Subcutaneous adipose tissue (tissue), 4 donors: ENCODE results near the gene ABHD16A. TPM values are rescaled to one million over a fixed set of nuclear protein-coding genes. Genes with fewer than 3 reads are reported as not detected.

Source experiments
- CTCF ChIP-seq: fragments of 450-650 bp; IDR thresholded peaks from one replicate; pipeline ENCODE4 v1.5.1; 2016; ENCODE audit warnings: low read depth, mild to moderate bottlenecking, control low read depth, antibody characterized with exemption, moderate library complexity
- total RNA-seq, 4 donors: library from RNA; depleted of rRNA; stranded (reverse); fragments of >200 nt; gene quantifications; one replicate each; pipeline ENCODE4 v1.1.0, GENCODE V29; 2016

The ABHD16A gene
- total RNA-seq, 4 donors from 2014 or later, result 29.2 to 45.1 (median 35.6) TPM

GRCh38 chr6:31728767-31729514 is 25.8 kb upstream of the ABHD16A start, which contains the start of gene DDAH2:
TSS of gene DDAH2 (minus strand) at chr6:31729299. CDS start at chr6:31729161, 138 bp downstream.
- TF ChIP-seq CTCF, result no peak

GRCh38 chr6:31727717-31728671 is 24.9 kb upstream of the ABHD16A start:
- TF ChIP-seq CTCF, result no peak

- TF ChIP-seq CTCF, result no peak
Measured at GRCh38 chr6:31727034-31727716, 24.1 kb upstream of the ABHD16A start.

- no peak for TF ChIP-seq CTCF
Measured at GRCh38 chr6:31725502-31726350, 22.6 kb upstream of the ABHD16A start.

GRCh38 chr6:31723980-31724691 is 21.0 kb upstream of the ABHD16A start:
- TF ChIP-seq CTCF, result no peak

GRCh38 chr6:31723245-31723979 is 20.3 kb upstream of the ABHD16A start, which contains the start of gene MPIG6B:
TSS of gene MPIG6B (plus strand) at chr6:31723373. CDS start at chr6:31723384, 11 bp downstream.
- TF ChIP-seq CTCF, result no peak
